ENCODE data around the gene FRMD4A. TPM values are rescaled to one million over a fixed set of nuclear protein-coding genes. Genes with fewer than 3 reads are reported as not detected.

The FRMD4A gene
- total RNA-seq, 1 experiment from 2014 or later, result 7.1 TPM

DNA sequence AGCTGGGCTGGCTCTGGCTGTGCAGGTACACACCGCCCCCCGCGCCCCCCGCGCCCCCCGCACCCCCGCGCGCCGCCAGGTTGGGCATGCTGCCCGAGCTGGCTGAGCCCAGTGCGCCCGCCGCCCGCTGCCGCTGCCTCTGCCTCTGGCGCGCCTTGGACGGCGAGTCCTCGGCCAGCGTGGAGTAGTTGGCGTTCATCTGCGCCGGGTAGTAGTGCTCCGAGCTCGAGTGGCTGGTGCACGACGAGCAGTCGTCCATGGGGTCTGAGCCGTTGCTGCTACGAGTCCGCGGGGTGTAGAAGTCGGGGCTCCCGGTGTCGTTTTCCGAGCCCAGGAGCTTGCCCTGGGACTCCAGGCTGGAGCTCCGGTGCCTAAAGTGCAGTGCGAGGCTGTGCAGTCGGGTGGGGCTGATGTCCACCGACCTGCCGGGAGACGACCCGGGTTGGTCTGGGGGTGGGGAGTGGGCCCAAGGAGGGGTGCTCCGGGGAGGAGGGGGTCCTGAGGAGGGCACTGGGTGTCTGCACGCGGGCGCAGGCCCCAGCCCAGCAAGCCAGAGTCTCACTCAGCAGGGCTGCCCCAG, 673.5 kb downstream of the FRMD4A start:
- no peaks in the 10 kb centered on the region for H3F3A ChIP-seq (ENCODE audit: low read length, unreplicated experiment)

DNA sequence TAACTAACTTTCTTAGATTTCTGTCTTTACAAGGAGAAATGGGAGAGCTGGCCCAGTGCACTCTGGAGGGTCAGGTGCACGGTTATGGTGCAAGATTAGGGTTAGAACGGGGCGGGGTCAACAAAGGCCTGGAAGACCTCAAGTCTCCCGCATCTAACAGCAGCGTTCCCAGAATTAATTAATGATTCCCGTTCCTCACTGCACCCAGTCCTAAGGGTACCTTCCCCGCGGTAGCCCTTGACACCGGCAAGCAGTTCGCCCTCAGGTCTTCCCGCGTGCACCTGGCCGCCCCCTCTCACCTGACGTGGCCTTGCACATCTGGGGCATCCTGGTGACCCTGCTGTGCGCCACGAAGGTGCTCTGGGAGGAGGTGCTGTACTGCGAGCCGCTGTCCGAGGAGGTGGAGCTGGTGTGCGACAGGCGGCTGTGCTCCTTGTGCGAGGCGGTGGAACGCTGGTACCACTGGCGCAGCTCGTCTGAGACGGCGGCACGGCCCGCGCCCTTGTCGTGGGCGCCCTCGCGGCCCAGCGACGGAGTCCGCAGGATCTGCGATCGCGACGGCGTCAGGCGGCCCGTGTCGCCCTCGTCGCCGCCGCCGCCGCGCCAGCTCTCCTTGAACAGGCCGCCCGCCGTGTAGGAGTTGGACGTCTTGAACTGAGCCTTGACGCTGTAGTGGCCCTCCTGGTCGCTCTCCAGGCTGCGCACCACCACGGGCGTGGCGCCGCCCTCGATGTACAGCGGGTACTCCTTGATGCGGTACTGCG, 674.2 kb downstream of the FRMD4A start:
- no peaks in the 10 kb centered on the region for H3K9me2 ChIP-seq (replicated peaks; ENCODE audit: low read length)
- CTCF ChIA-PET, result no interaction called here
- H3K9me3 ChIP-seq (ENCODE audit: low read length), result no peaks in the 10 kb centered on the region
- H3K36me3 ChIP-seq (ENCODE audit: low read depth, low read length), result peaks cover 4% of the 10 kb centered on the region; the same call in 1 of the 2 replicates
- H3K79me2 ChIP-seq (ENCODE audit: low read length), result no peaks in the 10 kb centered on the region
- H3F3A ChIP-seq (ENCODE audit: low read length, unreplicated experiment), result no peaks in the 10 kb centered on the region
- H3K4me1 ChIP-seq (ENCODE audit: insufficient read depth, low read length), result peaks cover 6% of the 10 kb centered on the region; the same call in 1 of the 2 replicates
- no peaks in the 10 kb centered on the region for H4K20me1 ChIP-seq (ENCODE audit: low read length)
- H3K27ac ChIP-seq (ENCODE audit: low read length), result no peak overlapping the region
- no peak overlapping the region for H3K9ac ChIP-seq (ENCODE audit: low read length)
- no peak overlapping the region for H3K4me3 ChIP-seq (ENCODE audit: low read length)
- no peak overlapping the region for H2AFZ ChIP-seq (ENCODE audit: low read length)
- intact Hi-C loops (cut with micrococcal nuclease), result loop anchor here (5.0 kb wide), 1 partner anchor 184 kb away; no protein-coding TSS in a partner anchor
- ATAC-seq (no peak), DNase-seq (no peak)
- H3K4me2 ChIP-seq (ENCODE audit: low read length), result no peak overlapping the region
- H3K27me3 ChIP-seq (ENCODE audit: low read length), result no peaks in the 10 kb centered on the region
- BruUV-seq (replicated peaks), result no TSS peak
- POLR2A ChIA-PET (ENCODE audit: unreplicated experiment), result no interaction called here
- no peak for TF ChIP-seq EZH2 (IDR thresholded peaks at IDR 0.05; ENCODE audit: low read length, unreplicated experiment)
- TF ChIP-seq EZH2phosphoT487 (IDR thresholded peaks at IDR 0.05; ENCODE audit: borderline replicate concordance, low read length), result no peak

More for the DNA sequence above, 673.5 kb downstream of the FRMD4A start:
- ATAC-seq (no peak), DNase-seq (no peak)
- no TSS peak for BruUV-seq (replicated peaks)
- Histone ChIP-seq H2AFZ (ENCODE audit: low read length) (no peak overlapping the region), H3K9me3 (ENCODE audit: low read length) (no peaks in the 10 kb centered on the region), H3K9me2 (replicated peaks; ENCODE audit: low read length) (no peaks in the 10 kb centered on the region), H3K4me1 (ENCODE audit: insufficient read depth, low read length) (peaks cover under 1% of the 10 kb centered on the region; the same call in 1 of the 2 replicates), H3K27me3 (ENCODE audit: low read length) (no peaks in the 10 kb centered on the region), H3K36me3 (ENCODE audit: low read depth, low read length) (peaks cover 4% of the 10 kb centered on the region; the same call in 1 of the 2 replicates), H3K4me3 (ENCODE audit: low read length) (no peak overlapping the region), H3K4me2 (ENCODE audit: low read length) (no peak overlapping the region), H4K20me1 (ENCODE audit: low read length) (no peaks in the 10 kb centered on the region), H3K79me2 (ENCODE audit: low read length) (no peaks in the 10 kb centered on the region), H3K9ac (ENCODE audit: low read length) (no peak overlapping the region), H3K27ac (ENCODE audit: low read length) (no peak overlapping the region)
- intact Hi-C loops (cut with micrococcal nuclease), result loop anchor here (5.0 kb wide), 1 partner anchor 185 kb away; no protein-coding TSS in a partner anchor
- ChIA-PET POLR2A (ENCODE audit: unreplicated experiment) (interaction anchor here (0.6 kb wide), 1 partner anchor 24 kb away, joined by 7 read pairs; no protein-coding TSS in a partner anchor), CTCF (interaction anchor here (0.6 kb wide), 1 partner anchor 352 kb away, joined by 12 read pairs; no protein-coding TSS in a partner anchor)
- TF ChIP-seq, protein P1, sequence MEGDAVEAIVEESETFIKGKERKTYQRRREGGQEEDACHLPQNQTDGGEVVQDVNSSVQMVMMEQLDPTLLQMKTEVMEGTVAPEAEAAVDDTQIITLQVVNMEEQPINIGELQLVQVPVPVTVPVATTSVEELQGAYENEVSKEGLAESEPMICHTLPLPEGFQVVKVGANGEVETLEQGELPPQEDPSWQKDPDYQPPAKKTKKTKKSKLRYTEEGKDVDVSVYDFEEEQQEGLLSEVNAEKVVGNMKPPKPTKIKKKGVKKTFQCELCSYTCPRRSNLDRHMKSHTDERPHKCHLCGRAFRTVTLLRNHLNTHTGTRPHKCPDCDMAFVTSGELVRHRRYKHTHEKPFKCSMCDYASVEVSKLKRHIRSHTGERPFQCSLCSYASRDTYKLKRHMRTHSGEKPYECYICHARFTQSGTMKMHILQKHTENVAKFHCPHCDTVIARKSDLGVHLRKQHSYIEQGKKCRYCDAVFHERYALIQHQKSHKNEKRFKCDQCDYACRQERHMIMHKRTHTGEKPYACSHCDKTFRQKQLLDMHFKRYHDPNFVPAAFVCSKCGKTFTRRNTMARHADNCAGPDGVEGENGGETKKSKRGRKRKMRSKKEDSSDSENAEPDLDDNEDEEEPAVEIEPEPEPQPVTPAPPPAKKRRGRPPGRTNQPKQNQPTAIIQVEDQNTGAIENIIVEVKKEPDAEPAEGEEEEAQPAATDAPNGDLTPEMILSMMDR (conservative IDR thresholded peaks at IDR 0.05; ENCODE audit: low read depth, low read length), result no peak
- TF ChIP-seq EZH2 (IDR thresholded peaks at IDR 0.05; ENCODE audit: low read length, unreplicated experiment) (no peak), EZH2phosphoT487 (IDR thresholded peaks at IDR 0.05; ENCODE audit: borderline replicate concordance, low read length) (no peak)

DNA sequence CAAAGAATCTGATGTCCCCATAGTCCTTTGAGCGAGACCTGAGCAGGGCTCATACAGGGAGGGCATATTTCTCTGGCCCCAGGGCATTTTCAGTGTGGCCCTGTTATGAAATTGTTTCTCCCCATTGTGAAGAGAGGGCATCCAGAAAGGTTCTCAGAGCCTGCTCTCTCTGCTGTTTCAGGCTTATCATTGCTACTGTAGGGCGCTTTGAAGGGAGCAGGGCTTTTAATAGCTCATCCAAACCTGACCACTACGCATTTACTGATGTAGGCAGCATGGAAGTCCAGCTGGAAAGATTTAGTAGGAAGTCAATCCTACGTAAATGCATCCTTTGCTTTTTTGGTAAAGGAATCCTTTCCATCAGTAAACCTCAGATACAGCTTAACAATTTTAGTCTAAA, 675.9 kb downstream of the FRMD4A start:
- peaks cover 6% of the 10 kb centered on the region; the same call in 1 of the 2 replicates for H3K4me1 ChIP-seq (ENCODE audit: insufficient read depth, low read length)
- ATAC-seq (no peak), DNase-seq (no peak)
- no peak overlapping the region for H3K4me2 ChIP-seq (ENCODE audit: low read length)
- H3K9ac ChIP-seq (ENCODE audit: low read length), result no peak overlapping the region
- H3K9me2 ChIP-seq (replicated peaks; ENCODE audit: low read length), result no peaks in the 10 kb centered on the region
- ChIA-PET CTCF (no interaction called here), POLR2A (ENCODE audit: unreplicated experiment) (no interaction called here)
- no peak overlapping the region for H3K27ac ChIP-seq (ENCODE audit: low read length)
- no peaks in the 10 kb centered on the region for H3K79me2 ChIP-seq (ENCODE audit: low read length)
- no peaks in the 10 kb centered on the region for H4K20me1 ChIP-seq (ENCODE audit: low read length)
- H3K4me3 ChIP-seq (ENCODE audit: low read length), result no peak overlapping the region
- no peaks in the 10 kb centered on the region for H3K9me3 ChIP-seq (ENCODE audit: low read length)
- intact Hi-C loops (cut with micrococcal nuclease), result loop anchor here (5.0 kb wide), 1 partner anchor 183 kb away; no protein-coding TSS in a partner anchor
- no peak overlapping the region for H2AFZ ChIP-seq (ENCODE audit: low read length)
- H3K36me3 ChIP-seq (ENCODE audit: low read depth, low read length), result 0 out of 2 replicates have a peak, but pooled peaks cover 1% of the 10 kb centered on the region
- TF ChIP-seq, protein P1 (conservative IDR thresholded peaks at IDR 0.05; ENCODE audit: low read depth, low read length), result no peak
- no peak for TF ChIP-seq EZH2phosphoT487 (IDR thresholded peaks at IDR 0.05; ENCODE audit: borderline replicate concordance, low read length)
- no TSS peak for BruUV-seq (replicated peaks)
- no peaks in the 10 kb centered on the region for H3F3A ChIP-seq (ENCODE audit: low read length, unreplicated experiment)
- no peaks in the 10 kb centered on the region for H3K27me3 ChIP-seq (ENCODE audit: low read length)
